ENCODE measurements around the gene HTR4. TPM values are rescaled to one million over a fixed set of nuclear protein-coding genes. Genes with fewer than 3 reads are reported as not detected.
A peak's percentile ranks its signal among the peaks of the same experiment; 100 is the strongest.
"Not testable (repeated sequence)": the region's sequence is repeated elsewhere in the genome, so short reads cannot be mapped to it uniquely, and the experiment has no call there.

The HTR4 gene
- total and polyA plus RNA-seq, 5 donors, result 1.3 to 9.1 (median 8.2) TPM

- DNase-seq, result no peak
- intact Hi-C loops (cut with DNase I), result no loop called here
- Histone ChIP-seq H3K27ac (ENCODE audit: low read length) (no peak overlapping the region), H3K4me1 (ENCODE audit: control insufficient read depth, insufficient read depth, low read length) (no peaks in the 10 kb centered on the region), H3K9me3 (ENCODE audit: control insufficient read depth, low read length) (no peaks in the 10 kb centered on the region), H3K27me3 (ENCODE audit: control insufficient read depth, insufficient read depth) (no peaks in the 10 kb centered on the region), H3K4me3 (ENCODE audit: low read length) (no peak overlapping the region)
- WGBS, result 94% methylated on average over 2 of the region's 2 CpGs
- ATAC-seq, result no peak
Observed at GRCh38 chr5:148558892-148559291, 95.4 kb downstream of the HTR4 start.

GRCh38 chr5:148556835-148557234 lies 97.5 kb downstream of the HTR4 start:
- no peaks in the 10 kb centered on the region for H3K9me3 ChIP-seq (ENCODE audit: control insufficient read depth, low read length)
- H3K27ac ChIP-seq (ENCODE audit: low read length), result no peak overlapping the region
- H3K4me1 ChIP-seq (ENCODE audit: control insufficient read depth, insufficient read depth, low read length), result no peaks in the 10 kb centered on the region
- intact Hi-C loops (cut with DNase I), result no loop called here
- 75% methylated on average over 2 of the region's 2 CpGs for WGBS
- ATAC-seq, result no peak
- H3K27me3 ChIP-seq (ENCODE audit: control insufficient read depth, insufficient read depth), result no peaks in the 10 kb centered on the region
- H3K4me3 ChIP-seq (ENCODE audit: low read length), result no peak overlapping the region
- DNase-seq, result no peak

- Histone ChIP-seq H3K27ac (ENCODE audit: low read length) (no peak overlapping the region), H3K27me3 (ENCODE audit: control insufficient read depth, insufficient read depth) (no peaks in the 10 kb centered on the region), H3K4me3 (ENCODE audit: low read length) (no peak overlapping the region), H3K4me1 (ENCODE audit: control insufficient read depth, insufficient read depth, low read length) (no peaks in the 10 kb centered on the region), H3K9me3 (ENCODE audit: control insufficient read depth, low read length) (no peaks in the 10 kb centered on the region)
- intact Hi-C loops (cut with DNase I), result no loop called here
- 68% methylated on average over 2 of the region's 2 CpGs for WGBS
- ATAC-seq (no peak), DNase-seq (no peak)
Observed at GRCh38 chr5:148554621-148555020, 99.7 kb downstream of the HTR4 start.

GRCh38 chr5:148543727-148544126 lies 110.6 kb downstream of the HTR4 start:
- H3K4me3 ChIP-seq (ENCODE audit: low read length), result no peak overlapping the region
- ATAC-seq (peak in 1 of 2 donors; percentile 61), DNase-seq (no peak)
- no peaks in the 10 kb centered on the region for H3K27me3 ChIP-seq (ENCODE audit: control insufficient read depth, insufficient read depth)
- H3K27ac ChIP-seq (ENCODE audit: low read length), result no peak overlapping the region
- H3K4me1 ChIP-seq (ENCODE audit: control insufficient read depth, insufficient read depth, low read length), result peaks cover 2% of the 10 kb centered on the region
- no peaks in the 10 kb centered on the region for H3K9me3 ChIP-seq (ENCODE audit: control insufficient read depth, low read length)
- WGBS, result 77% methylated on average over 2 of the region's 2 CpGs
- intact Hi-C loops (cut with DNase I), result no loop called here

GRCh38 chr5:148542812-148543211 lies 111.5 kb downstream of the HTR4 start:
- WGBS, result 76% methylated on average over 1 of the region's 1 CpG
- no peaks in the 10 kb centered on the region for H3K27me3 ChIP-seq (ENCODE audit: control insufficient read depth, insufficient read depth)
- H3K4me3 ChIP-seq (ENCODE audit: low read length), result no peak overlapping the region
- H3K27ac ChIP-seq (ENCODE audit: low read length), result no peak overlapping the region
- DNase-seq, result no peak
- H3K9me3 ChIP-seq (ENCODE audit: control insufficient read depth, low read length), result no peaks in the 10 kb centered on the region
- ATAC-seq, result no peak
- peaks cover 2% of the 10 kb centered on the region for H3K4me1 ChIP-seq (ENCODE audit: control insufficient read depth, insufficient read depth, low read length)
- intact Hi-C loops (cut with DNase I), result no loop called here

GRCh38 chr5:148541054-148541835 lies 113.1 kb downstream of the HTR4 start:
- no peak overlapping the region for H3K4me3 ChIP-seq (ENCODE audit: low read length)
- H3K27ac ChIP-seq (ENCODE audit: low read length), result peak overlapping the region; percentile 83
- peak; percentile 79 to 85 for ATAC-seq
- no peak for DNase-seq
- WGBS, result 47% methylated on average over 6 of the region's 6 CpGs
- H3K27me3 ChIP-seq (ENCODE audit: control insufficient read depth, insufficient read depth), result no peaks in the 10 kb centered on the region
- peaks cover 2% of the 10 kb centered on the region for H3K4me1 ChIP-seq (ENCODE audit: control insufficient read depth, insufficient read depth, low read length)
- intact Hi-C loops (cut with DNase I), result no loop called here
- no peaks in the 10 kb centered on the region for H3K9me3 ChIP-seq (ENCODE audit: control insufficient read depth, low read length)

GRCh38 chr5:148540647-148541046 lies 113.7 kb downstream of the HTR4 start:
- DNase-seq (no peak), ATAC-seq (peak in 1 of 2 donors; percentile 41)
- Histone ChIP-seq H3K27ac (ENCODE audit: low read length) (peak overlapping the region; percentile 83), H3K9me3 (ENCODE audit: control insufficient read depth, low read length) (no peaks in the 10 kb centered on the region), H3K4me1 (ENCODE audit: control insufficient read depth, insufficient read depth, low read length) (peaks cover 2% of the 10 kb centered on the region), H3K4me3 (ENCODE audit: low read length) (no peak overlapping the region), H3K27me3 (ENCODE audit: control insufficient read depth, insufficient read depth) (no peaks in the 10 kb centered on the region)
- 67% methylated on average over 1 of the region's 1 CpG for WGBS
- intact Hi-C loops (cut with DNase I), result no loop called here

- no peak overlapping the region for H3K27ac ChIP-seq (ENCODE audit: low read length)
- H3K27me3 ChIP-seq (ENCODE audit: control insufficient read depth, insufficient read depth), result no peaks in the 10 kb centered on the region
- DNase-seq (no peak), ATAC-seq (no peak)
- no peaks in the 10 kb centered on the region for H3K9me3 ChIP-seq (ENCODE audit: control insufficient read depth, low read length)
- intact Hi-C loops (cut with DNase I), result no loop called here
- H3K4me1 ChIP-seq (ENCODE audit: control insufficient read depth, insufficient read depth, low read length), result peaks cover 2% of the 10 kb centered on the region
- H3K4me3 ChIP-seq (ENCODE audit: low read length), result no peak overlapping the region
- WGBS, result 89% methylated on average over 6 of the region's 6 CpGs
Observed at GRCh38 chr5:148539851-148540250, 114.5 kb downstream of the HTR4 start.

- intact Hi-C loops (cut with DNase I), result no loop called here
- DNase-seq, result no peak
- Histone ChIP-seq H3K9me3 (ENCODE audit: control insufficient read depth, low read length) (no peaks in the 10 kb centered on the region), H3K27ac (ENCODE audit: low read length) (no peak overlapping the region), H3K4me1 (ENCODE audit: control insufficient read depth, insufficient read depth, low read length) (no peaks in the 10 kb centered on the region), H3K4me3 (ENCODE audit: low read length) (no peak overlapping the region), H3K27me3 (ENCODE audit: control insufficient read depth, insufficient read depth) (no peaks in the 10 kb centered on the region)
- no peak for ATAC-seq
- WGBS, result 77% methylated on average over 1 of the region's 1 CpG
Observed at GRCh38 chr5:148535190-148535589, 119.1 kb downstream of the HTR4 start.

- ATAC-seq (no peak), DNase-seq (no peak)
- intact Hi-C loops (cut with DNase I), result no loop called here
Observed at GRCh38 chr5:148532969-148533670, 121.2 kb downstream of the HTR4 start.

GRCh38 chr5:148529450-148529849 lies 124.9 kb downstream of the HTR4 start:
- intact Hi-C loops (cut with DNase I); H3K27me3 ChIP-seq (ENCODE audit: control insufficient read depth, insufficient read depth); H3K27ac ChIP-seq (ENCODE audit: low read length); H3K9me3 ChIP-seq (ENCODE audit: control insufficient read depth, low read length); ATAC-seq; H3K4me3 ChIP-seq (ENCODE audit: low read length); H3K4me1 ChIP-seq (ENCODE audit: control insufficient read depth, insufficient read depth, low read length); DNase-seq: not testable (repeated sequence)
- 93% methylated on average over 2 of the region's 2 CpGs for WGBS

More at GRCh38 chr5:148532969-148533670, 121.2 kb downstream of the HTR4 start:
- Histone ChIP-seq H3K4me1 (ENCODE audit: control insufficient read depth, insufficient read depth, low read length) (no peaks in the 10 kb centered on the region), H3K9me3 (ENCODE audit: control insufficient read depth, low read length) (no peaks in the 10 kb centered on the region), H3K27ac (ENCODE audit: low read length) (no peak overlapping the region), H3K4me3 (ENCODE audit: low read length) (no peak overlapping the region), H3K27me3 (ENCODE audit: control insufficient read depth, insufficient read depth) (no peaks in the 10 kb centered on the region)
- WGBS, result 63% methylated on average over 5 of the region's 5 CpGs
